HUDEP-2 (cell line): Measurements from ENCODE around the gene FANCD2.
"Not testable (repeated sequence)": the region's sequence is repeated elsewhere in the genome, so short reads cannot be mapped to it uniquely, and the experiment has no call there.

Source experiments
- DNase-seq, 76 experiments: peaks; one replicate each; lab custom pipeline; 2025; ENCODE audit not compliant: unreplicated experiment in 76 of 76; lab: John Stamatoyannopoulos, UW

FANCD2 gene

GRCh38 chr3:10011631-10012030, 14.6 kb upstream of the FANCD2 start:
- no peak for DNase-seq

DNA sequence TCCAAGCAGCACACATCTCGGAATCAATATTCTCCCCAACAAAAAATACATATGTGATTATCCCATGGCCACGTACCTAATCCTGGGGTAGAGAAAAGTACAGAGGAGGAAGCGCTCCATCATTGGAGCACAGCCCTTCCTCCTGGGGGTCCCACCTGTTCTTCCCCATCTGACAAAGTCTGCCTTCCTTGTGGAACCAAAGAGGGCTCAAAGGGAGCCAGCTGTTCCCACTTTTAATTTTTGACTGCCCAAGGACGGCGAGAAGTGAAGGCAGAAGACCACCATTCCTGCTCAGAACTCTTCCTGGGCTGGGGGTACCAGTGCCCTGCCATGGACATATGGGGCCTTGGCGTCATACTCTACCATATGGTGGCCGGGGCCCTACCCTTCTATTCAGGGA, 14.1 kb upstream of the FANCD2 start:
- DNase-seq: no peak

- no peak for DNase-seq
Measured at GRCh38 chr3:10015461-10015904, 10.8 kb upstream of the FANCD2 start.

DNA sequence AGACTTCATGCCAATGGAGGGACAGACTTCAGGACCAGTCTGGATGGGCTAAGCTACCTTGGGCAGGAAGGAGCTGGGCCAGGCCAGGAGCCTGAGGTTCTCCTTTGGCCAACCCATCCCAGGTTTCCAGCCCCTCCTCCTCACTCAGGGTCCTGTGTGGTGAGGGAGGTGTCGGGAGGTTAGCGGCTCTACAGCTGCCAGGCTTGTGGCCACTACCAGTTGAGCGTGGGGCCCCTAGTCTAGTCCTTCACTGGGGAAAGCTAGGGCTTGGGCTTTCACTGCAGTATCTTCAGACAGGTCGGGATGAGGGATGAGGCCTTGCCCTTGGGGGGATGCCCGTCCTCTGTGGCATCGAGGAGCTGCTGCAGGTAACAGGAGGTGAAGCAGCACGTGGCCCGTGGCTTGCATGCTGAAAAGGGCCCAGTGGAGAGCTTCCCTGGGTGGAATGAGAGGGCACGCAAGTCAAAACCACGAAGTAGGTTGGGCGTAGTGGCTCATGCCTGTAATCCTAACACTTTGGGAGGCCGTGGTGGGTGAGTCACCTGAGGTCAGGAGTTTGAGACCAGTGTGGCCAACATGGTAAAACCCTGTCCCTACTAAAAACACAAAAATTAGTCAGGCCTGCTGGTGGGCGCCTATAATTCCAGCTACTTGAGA, 8.5 kb upstream of the FANCD2 start:
- peak in 3 of 76 experiments; percentile 1 to 8 (median 3) for DNase-seq

- not testable (repeated sequence) for DNase-seq
Measured at GRCh38 chr3:10018806-10019205, 7.4 kb upstream of the FANCD2 start.

DNA sequence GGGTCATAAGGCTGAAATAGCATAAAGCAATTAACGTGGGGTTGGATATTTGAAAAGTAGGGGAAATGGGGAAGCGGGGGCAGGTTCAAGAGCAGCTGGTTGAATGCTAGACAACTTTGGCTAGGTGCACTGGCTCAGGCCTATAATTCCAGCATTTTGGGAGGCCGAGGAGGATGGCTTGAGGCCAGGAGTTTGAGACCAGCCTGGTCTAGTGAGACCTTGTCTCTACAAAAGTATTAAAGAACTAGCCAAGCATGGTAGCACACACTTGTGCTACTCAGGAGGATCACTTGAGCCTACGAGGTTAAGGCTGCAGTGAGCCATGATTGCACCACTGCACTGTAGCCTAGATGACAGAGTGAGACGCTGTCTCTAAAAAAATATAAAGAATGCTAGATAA, 6.9 kb upstream of the FANCD2 start:
- no peak for DNase-seq

GRCh38 chr3:10021856-10022775, 4.1 kb upstream of the FANCD2 start:
- DNase-seq: no peak

DNA sequence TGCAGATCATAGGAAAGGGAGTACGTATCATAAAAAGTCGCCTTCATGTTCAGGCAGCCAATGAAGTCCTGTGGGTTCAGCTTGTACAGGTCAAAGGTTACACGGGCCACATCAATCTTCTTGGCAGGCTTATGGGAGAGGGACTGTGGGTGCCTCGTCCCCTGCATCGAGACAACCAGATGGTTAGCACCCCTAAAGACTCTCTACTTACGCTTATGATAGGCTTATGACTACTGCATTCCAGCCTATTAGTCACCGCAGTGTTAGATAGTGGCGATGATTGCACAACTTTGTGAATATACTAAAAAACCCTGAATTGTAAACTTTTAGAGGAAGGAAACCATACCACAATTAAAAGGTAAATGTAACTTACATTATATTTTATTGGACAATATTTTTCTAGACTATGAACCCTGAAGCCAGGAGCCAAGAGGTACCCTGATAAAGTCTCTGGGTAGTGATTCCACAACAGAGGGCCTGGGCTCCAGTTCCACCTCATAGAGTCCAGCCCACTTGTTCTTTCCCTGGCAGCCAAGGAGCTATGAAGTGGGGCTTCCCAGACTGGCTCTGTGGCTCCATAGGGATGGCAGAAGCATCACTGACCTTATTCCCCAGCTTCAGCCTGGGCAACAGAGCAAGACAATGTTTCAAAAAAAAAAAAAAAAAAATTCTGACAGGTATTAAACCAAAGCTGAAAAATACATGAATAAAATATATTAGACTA, 2.5 kb upstream of the FANCD2 start:
- DNase-seq: no peak

DNA sequence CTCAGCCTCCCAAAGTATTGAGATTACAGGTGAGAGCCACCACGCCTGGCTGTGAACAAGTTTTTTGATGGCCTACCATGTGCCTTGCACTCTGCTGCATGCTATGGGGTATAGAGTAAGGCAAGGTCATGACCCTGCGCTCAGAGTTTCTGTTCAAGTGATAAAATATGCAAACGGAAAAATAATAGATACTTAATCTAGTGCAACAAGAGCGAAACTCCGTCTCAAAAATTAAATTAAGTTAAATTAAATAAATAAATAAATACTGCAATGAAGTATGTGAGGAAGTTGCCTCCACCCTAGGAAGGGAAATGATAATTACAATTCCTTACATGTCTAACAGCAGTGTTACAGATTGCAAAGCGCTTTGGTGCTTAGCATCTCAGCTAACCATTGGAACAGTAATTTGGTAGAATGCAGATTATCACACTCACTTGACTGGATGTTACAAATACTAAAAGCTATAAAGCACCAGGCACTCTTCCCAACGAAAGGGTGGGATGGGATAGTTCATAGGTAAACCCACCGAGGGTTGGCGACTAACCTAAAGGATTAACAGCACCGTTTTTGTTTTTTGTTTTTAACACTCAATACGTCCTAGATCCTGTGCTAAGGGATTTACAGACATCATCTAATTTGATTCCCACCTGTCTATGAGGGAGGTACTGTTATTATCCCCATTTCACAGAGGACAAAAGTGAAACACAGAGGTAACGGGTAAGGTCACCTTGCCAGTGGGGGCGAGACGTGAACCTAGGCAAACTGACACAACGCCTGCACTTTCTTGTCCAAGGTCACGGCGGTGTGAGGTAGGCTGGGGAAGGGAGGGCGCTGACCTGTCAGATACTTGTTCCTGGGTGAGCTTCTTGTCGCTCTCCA, 793 bp upstream of the FANCD2 start:
- no peak for DNase-seq

- no peak for DNase-seq
Measured at GRCh38 chr3:10041034-10041433, 14.8 kb downstream of the FANCD2 start.

DNA sequence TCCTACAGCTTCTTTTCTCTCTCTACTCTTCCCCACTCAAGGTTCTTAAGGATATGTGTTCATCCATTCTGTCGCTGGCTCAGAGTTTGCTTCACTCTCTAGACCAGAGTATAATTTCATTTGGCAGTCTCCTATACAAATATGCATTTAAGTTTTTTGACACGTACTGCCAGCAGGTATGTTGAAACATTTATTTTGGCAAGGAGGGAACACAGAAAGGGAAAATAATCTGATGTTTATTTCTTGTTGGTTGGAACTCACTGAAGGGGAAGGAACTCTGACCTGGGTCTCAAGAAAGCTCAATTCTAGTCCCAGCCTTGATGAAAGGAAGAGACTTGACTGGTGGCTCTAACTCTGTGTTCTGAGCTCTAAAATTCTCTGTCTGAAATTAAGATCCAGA, 21.6 kb downstream of the FANCD2 start:
- DNase-seq: no peak

DNA sequence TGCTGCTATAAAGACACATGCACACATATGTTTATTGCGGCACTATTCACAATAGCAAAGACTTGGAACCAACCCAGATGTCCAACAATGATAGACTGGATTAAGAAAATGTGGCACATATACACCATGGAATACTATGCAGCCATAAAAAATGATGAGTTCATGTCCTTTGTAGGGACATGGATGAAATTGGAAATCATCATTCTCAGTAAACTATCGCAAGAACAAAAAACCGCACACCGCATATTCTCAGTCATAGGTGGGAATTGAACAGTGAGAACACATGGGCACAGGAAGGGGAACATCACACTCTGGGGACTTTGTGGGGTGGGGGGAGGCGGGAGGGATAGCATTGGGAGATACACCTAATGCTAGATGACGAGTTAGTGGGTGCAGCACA, 26.8 kb downstream of the FANCD2 start:
- not testable (repeated sequence) for DNase-seq

DNA sequence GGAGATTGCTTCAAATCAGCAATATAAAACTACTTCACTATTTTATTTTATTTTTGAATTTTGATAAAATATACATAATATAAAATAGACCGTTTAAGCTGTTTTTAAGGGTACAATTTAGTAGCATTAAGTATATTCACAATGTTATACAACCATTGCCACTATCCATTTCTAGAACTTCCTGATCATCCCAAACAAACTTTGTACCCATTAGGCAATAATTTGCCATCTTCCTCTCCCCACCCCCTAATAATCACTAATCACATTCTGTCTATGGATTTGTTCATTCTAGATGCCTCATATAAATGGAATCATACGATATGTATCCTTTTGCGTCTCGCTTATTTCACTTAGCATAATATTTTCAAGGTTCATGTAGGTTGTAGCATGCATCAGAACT, 28.9 kb downstream of the FANCD2 start:
- no peak for DNase-seq

DNA sequence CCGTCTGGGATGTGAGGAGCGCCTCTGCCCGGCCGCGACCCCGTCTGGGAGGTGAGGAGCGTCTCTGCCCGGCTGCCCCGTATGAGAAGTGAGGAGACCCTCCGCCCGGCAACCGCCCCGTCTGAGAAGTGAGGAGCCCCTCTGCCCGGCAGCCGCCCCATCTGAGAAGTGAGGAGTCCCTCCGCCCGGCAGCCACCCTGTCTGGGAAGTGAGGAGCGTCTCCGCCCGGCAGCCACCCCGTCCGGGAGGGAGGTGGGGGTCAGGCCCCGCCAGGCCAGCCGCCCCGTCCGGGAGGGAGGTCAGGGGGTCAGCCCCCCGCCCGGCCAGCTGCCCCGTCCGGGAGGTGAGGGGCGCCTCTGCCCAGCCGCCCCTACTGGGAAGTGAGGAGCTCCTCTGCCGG, 43.8 kb downstream of the FANCD2 start:
- not testable (repeated sequence) for DNase-seq

- no peak for DNase-seq
Measured at GRCh38 chr3:10074666-10075065, 48.4 kb downstream of the FANCD2 start.

DNA sequence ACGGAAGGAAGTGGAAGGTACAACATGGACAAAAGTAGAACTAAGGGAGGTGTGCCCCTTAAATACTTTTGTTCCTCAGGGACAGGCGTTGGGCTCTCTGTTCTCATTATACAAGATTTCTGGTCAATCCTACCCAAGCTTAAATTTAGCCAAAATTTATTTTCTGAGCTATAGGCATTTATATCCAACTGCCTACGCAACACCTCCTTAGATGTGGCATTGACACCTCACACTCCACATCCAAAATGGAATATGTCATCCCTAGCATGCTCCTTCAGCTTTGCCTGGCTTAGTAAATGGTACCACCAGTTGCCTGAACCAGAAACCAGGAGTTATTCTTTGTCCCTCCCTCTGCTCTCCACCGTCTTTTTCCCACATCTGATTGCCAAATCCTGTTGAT, 55.6 kb downstream of the FANCD2 start:
- DNase-seq: no peak

GRCh38 chr3:10085738-10086137, 59.5 kb downstream of the FANCD2 start:
- no peak for DNase-seq

DNA sequence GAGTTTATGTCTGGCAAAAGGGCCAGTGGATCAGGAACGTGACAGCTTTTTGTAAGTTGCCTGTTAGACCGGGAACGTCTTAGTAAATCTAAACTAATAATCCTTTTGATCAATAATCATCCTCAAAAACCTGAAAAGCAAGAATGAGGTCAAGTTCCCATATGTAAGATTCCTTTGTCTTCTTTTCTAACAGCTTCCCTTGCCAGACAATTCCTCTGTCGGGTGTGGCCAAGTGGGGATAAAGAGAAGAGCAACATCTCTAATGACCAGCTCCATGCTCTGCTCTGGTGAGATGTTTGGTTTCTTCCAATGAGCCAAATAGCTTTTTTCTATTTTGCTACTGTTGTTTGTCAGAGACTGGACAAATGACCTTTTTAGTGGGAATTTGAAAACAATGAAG, 62.0 kb downstream of the FANCD2 start:
- DNase-seq: no peak

DNA sequence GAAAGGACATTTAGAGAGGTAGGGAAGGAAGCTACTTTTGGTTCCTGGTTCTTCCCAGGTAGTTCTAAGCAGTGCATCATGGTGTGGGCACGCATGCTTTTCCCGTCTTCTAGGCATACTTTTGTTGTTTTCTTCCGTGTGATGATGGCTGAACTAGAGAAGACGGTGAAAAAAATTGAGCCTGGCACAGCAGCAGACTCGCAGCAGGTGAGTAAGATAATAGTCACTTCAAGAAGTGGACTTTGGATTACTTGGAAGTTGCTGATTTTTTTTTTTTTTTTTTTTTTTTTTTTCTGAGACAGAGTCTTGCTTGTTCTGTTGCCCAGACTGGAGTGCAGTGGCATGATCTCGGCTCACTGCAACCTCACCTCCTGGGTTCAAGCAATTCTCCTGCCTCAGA, 63.9 kb downstream of the FANCD2 start:
- DNase-seq: no peak

GRCh38 chr3:10090774-10091173, 64.5 kb downstream of the FANCD2 start:
- DNase-seq: not testable (repeated sequence)
